Stimulated activated CD4-positive, alpha-beta T cell treated with anti-CD3 and anti-CD28 coated beads, Interleukin-1b, Interleukin-23, amount 100 ng/mL, for 4 hours (primary cell): ENCODE measurements around the gene FAM13A.

Experiments used
- DNase-seq, 2 donors: peaks; one replicate each; pipeline ENCODE4 v3.0.0-alpha.2; 2020; ENCODE audit warnings: low read depth in 2 of 2

The FAM13A gene

GRCh38 chr4:88812420-88812819 is 244.6 kb downstream of the FAM13A start:
- no peak for DNase-seq

GRCh38 chr4:88811904-88812303 is 245.1 kb downstream of the FAM13A start:
- no peak for DNase-seq

GRCh38 chr4:88810325-88810724 is 246.7 kb downstream of the FAM13A start:
- DNase-seq: no peak

- no peak for DNase-seq
These were observed 247.3 kb downstream of the FAM13A start for GRCh38 chr4:88809576-88810219.

GRCh38 chr4:88809101-88809500 is 247.9 kb downstream of the FAM13A start:
- no peak for DNase-seq

GRCh38 chr4:88807499-88807898 is 249.5 kb downstream of the FAM13A start:
- no peak for DNase-seq

- no peak for DNase-seq
These were observed 252.8 kb downstream of the FAM13A start for GRCh38 chr4:88804234-88804633.

- no peak for DNase-seq
These were observed 253.3 kb downstream of the FAM13A start for GRCh38 chr4:88803600-88804096.

- DNase-seq: no peak
These were observed 254.2 kb downstream of the FAM13A start for GRCh38 chr4:88802585-88803286.

- DNase-seq: no peak
These were observed 254.8 kb downstream of the FAM13A start for GRCh38 chr4:88802138-88802537.

GRCh38 chr4:88799900-88800299 is 257.1 kb downstream of the FAM13A start:
- no peak for DNase-seq

GRCh38 chr4:88797725-88798124 is 259.3 kb downstream of the FAM13A start:
- no peak for DNase-seq

GRCh38 chr4:88796545-88796944 is 260.4 kb downstream of the FAM13A start:
- DNase-seq: no peak

GRCh38 chr4:88794952-88795351 is 262.0 kb downstream of the FAM13A start:
- DNase-seq: no peak

GRCh38 chr4:88794087-88794690 is 262.8 kb downstream of the FAM13A start:
- DNase-seq: no peak

GRCh38 chr4:88793475-88793874 is 263.5 kb downstream of the FAM13A start:
- DNase-seq: no peak

GRCh38 chr4:88792821-88793220 is 264.2 kb downstream of the FAM13A start:
- DNase-seq: no peak

- no peak for DNase-seq
These were observed 264.7 kb downstream of the FAM13A start for GRCh38 chr4:88792268-88792781.

- no peak for DNase-seq
These were observed 265.7 kb downstream of the FAM13A start for GRCh38 chr4:88791274-88791673.

GRCh38 chr4:88788895-88789294 is 268.1 kb downstream of the FAM13A start:
- DNase-seq: no peak

- no peak for DNase-seq
These were observed 268.6 kb downstream of the FAM13A start for GRCh38 chr4:88788424-88788823.

- DNase-seq: no peak
These were observed 271.0 kb downstream of the FAM13A start for GRCh38 chr4:88786011-88786410.

GRCh38 chr4:88780389-88780788 is 276.6 kb downstream of the FAM13A start:
- no peak for DNase-seq
